ENCODE results near the gene CDH8.
A peak's percentile ranks its signal among the peaks of the same experiment; 100 is the strongest.
"Not testable (repeated sequence)": the region's sequence is repeated elsewhere in the genome, so short reads cannot be mapped to it uniquely, and the experiment has no call there.

The CDH8 gene

GRCh38 chr16:61862221-61863155, 173.8 kb downstream of the CDH8 start:
- no peak for DNase-seq (ENCODE audit: low read depth)

DNA sequence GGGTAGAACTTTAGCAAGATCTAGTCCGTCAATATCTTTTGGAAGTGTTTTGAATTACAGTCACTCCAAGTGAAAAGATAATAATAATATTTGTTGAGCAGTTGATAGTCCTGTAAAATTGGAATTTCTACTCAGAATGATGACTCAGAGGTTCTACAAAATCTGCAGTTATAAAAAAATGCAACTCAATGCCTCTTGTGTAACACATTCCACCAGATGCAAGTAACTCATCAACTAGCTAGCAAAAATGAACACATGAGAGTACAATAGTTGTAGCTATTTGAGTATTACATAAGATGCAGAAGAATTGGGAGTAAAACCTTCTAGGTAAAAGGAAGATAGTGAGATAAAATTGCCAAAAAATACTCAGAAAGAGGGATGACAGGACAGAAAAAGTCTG, 177.2 kb downstream of the CDH8 start:
- peak; percentile 3 for DNase-seq (ENCODE audit: low read depth)

DNA sequence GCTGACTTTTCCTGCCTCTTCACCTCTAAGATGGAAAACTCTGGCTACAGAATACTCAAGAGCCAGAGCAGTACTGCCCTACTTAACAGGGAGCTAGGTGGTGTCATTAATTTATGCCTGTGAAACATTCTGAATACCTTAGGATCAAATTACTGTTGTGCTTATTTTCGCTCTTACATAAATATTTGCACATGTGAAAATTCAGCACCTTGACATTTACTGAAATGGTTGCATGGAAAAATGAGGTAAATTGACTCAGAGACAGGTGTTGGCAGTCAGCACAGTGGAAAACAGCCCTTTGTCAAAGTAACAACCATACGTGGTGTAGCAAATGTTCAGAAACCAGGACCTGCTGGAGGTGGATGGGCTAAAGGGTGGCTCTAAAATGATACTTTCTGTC, 193.6 kb downstream of the CDH8 start:
- DNase-seq (ENCODE audit: low read depth): no peak

- DNase-seq (ENCODE audit: low read depth): no peak
Observed at GRCh38 chr16:61836804-61837393, 199.3 kb downstream of the CDH8 start.

GRCh38 chr16:61834082-61834481, 202.2 kb downstream of the CDH8 start:
- DNase-seq (ENCODE audit: low read depth): no peak

GRCh38 chr16:61831351-61831917, 204.8 kb downstream of the CDH8 start:
- no peak for DNase-seq (ENCODE audit: low read depth)

DNA sequence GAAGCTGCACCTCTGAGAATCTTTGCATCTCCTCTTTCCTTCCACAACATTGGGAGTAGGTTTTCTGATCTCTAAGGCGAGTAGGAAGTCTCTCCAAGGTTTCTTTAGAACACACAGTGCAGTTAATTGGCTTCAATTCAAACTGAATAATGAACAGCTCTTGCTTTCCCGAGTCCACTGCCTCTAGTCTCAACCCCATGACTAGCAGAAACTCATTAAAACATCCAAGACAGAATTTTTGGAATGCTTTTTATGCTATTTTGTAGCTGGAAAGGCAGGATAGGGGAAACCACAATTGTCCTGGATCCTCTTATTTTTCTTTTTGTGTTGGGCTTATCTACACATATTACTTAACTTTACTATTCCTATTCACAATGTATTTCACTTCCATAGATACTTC, 206.6 kb downstream of the CDH8 start:
- no peak for DNase-seq (ENCODE audit: low read depth)

DNA sequence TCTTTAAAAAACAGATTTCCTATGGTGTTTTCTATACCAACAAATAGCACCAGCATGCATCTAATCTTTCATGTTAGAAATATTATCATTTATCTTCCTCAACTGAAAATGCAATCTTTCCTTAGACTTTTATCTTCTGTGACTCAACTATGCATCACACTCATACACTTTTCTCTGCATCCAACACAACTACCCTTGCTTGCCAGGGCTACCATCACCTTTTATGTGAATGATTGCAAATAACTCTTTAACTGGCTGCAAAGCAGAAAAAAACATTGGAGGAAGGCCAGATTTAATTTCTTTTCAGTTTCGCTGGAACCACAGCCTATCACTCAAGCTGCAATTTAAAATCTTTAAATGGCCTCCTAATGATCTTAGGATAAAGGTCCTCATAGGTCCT, 212.9 kb downstream of the CDH8 start:
- no peak for DNase-seq (ENCODE audit: low read depth)

GRCh38 chr16:61820820-61821219, 215.4 kb downstream of the CDH8 start:
- DNase-seq (ENCODE audit: low read depth): no peak

DNA sequence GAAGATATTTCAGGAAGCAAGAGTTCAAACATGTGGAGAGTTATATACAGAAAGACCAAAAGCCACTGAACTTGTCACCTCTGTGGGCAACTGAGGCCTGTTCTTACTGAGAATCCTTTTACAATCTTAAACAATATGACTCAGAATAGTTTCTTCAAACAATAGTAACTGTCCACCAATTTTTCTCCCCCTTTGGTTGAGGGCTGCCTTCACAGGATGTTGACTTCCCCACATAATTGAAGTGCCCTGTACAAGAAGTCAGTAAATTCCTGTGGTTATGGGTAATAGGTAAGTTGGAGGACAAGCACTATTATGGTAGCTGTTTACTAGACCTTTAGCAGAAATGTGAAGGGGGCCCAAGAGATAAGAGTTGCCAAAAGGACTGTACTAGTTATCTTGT, 215.8 kb downstream of the CDH8 start:
- no peak for DNase-seq (ENCODE audit: low read depth)

DNA sequence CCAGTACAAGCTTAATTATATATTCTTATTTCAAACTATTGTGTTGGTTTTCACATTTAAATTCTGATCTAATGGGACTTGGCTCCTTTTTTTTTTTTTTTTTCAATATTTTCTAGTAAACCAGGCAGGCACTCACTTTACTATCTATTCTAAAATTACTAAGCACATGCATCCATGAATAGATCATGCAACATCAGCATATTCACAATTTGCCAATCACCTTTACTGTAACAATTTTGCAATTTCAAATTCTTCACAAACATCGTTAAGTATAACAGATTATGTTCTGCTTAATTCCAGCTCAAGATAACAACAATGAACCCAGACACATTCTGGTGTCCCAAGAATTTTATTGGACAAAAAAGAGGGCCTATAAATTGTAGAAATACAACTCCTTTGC, 217.4 kb downstream of the CDH8 start:
- no peak for DNase-seq (ENCODE audit: low read depth)

GRCh38 chr16:61817583-61818278, 218.5 kb downstream of the CDH8 start:
- no peak for DNase-seq (ENCODE audit: low read depth)

DNA sequence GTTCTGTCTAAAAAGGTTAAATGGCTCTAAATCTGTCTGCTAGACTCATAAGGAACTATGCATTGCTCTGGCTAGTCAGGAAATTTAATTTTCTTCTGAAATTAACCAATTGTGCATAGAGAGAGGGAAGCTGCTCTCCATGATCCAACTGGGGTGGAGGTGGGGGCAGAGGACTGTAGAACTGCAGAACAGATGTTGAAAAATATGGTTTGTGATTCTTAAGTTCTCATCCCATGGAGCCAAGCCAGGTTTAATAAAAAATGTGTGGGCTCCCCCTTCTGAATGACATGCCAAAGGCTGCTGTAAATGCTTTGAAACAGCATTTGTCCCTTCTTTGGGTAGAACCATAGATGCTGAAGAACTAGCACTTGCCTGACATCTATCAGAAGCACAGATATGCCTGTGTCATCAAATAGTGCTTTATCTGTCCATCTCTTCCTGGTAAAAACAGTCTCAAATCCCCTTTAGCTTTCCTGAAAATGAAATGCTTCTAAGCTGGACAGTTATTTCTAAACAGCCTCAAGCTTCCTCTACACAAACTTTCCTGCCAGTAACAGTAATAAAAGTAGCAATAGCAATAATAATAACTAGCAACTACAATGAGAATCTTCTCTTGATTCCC, 221.4 kb downstream of the CDH8 start:
- no peak for DNase-seq (ENCODE audit: low read depth)

GRCh38 chr16:61813339-61813738, 222.9 kb downstream of the CDH8 start:
- DNase-seq (ENCODE audit: low read depth): no peak

- DNase-seq (ENCODE audit: low read depth): no peak
Observed at GRCh38 chr16:61812251-61812650, 224.0 kb downstream of the CDH8 start.

- DNase-seq (ENCODE audit: low read depth): no peak
Observed at GRCh38 chr16:61807551-61807950, 228.7 kb downstream of the CDH8 start.

GRCh38 chr16:61801217-61801616, 235.0 kb downstream of the CDH8 start:
- not testable (repeated sequence) for DNase-seq (ENCODE audit: low read depth)

DNA sequence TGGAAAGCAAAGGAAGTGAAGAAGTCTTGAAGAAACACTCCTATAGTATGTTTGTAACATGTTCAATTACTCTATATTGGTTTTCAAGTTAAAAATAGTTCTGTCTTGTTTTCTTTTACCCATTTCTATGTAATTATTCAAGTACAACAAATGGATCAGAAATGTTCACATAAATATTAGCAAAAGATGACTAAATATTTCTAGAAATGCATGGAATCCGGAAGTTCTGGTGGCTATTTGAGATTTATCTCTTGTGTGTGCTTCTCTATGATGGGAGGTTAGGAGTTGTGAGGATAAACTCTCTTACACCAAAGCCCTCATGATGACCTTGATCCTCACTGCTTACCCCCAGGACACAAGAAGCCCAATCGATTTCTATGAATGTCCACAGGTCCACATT, 237.5 kb downstream of the CDH8 start:
- DNase-seq (ENCODE audit: low read depth): no peak

GRCh38 chr16:61797961-61798507, 238.2 kb downstream of the CDH8 start:
- no peak for DNase-seq (ENCODE audit: low read depth)

DNA sequence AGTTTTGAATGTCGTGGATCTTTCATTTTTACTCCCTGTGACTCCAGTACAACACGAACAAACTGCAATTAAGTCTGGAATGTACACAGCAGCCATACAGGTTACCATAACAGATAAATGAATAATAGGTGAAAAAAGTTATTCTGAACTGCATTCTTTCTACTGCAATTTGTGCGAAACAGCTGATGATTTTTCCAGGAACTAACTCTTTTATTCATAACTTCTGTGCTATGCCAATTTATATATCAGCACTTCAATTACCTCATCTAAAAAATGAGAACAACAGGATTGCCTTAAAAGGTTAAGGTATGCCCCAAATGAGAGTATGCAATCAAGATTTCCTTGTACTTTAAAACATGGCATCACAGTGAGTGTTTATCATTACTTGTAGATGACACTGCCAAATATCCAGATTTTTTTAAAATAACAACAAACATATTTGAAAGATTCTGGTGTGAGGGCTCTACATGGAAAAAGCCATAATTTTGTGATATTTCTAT, 238.9 kb downstream of the CDH8 start:
- no peak for DNase-seq (ENCODE audit: low read depth)

DNA sequence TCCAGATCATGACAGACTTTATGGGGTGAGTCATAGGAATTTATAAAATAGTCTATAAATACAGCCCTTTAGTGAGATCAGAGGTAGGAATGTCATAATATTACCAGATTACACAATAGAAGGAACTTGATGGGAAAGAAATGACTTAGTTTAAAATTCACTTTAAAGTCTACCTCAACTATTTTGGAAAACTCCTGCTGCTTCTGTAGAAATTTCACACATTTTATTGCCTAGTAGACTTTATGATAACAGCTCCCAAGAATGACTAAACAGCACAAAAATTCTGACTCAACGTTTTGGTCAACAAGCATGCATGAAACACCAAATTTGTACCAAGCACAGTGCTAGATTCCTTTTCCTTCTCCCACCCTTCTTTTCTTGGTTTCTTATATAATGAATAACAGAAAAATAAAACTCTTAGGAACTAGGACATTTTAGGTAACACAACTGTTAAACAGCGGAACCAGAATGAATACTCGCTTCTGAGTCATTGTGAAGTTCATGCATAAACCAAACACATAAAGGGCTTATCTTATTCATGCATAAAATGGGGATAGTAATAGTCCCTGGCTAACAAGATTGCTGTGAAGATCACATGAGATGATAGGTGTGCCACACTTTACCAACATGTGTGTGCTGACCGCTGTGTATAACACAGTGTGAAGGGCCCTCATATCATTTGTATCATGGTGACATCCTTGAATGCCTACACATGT, 243.9 kb downstream of the CDH8 start:
- peak; percentile 79 for DNase-seq (ENCODE audit: low read depth)
